Right ventricle myocardium inferior (tissue), 1 donor: ENCODE results near the gene CALCR. TPM values are rescaled to one million over a fixed set of nuclear protein-coding genes. Genes with fewer than 3 reads are reported as not detected.
"Not testable (repeated sequence)": the region's sequence is repeated elsewhere in the genome, so short reads cannot be mapped to it uniquely, and the experiment has no call there.

Experiments used
- ATAC-seq: fragments of 200-7000 bp; cut with Tn5 transposase; one replicate; pipeline ENCODE4 v1.9.1; 2020; ENCODE audit warnings: mild to moderate bottlenecking, moderate library complexity
- DNase-seq: peaks from one replicate; pipeline ENCODE4 v3.0.0; 2021; ENCODE audit errors: missing footprints
- intact Hi-C: fragments of 100-400 bp; cut with DNase I; formaldehyde crosslinking; loops from one replicate; pipeline ENCODE4 v1.11.0; 2022
- total RNA-seq: library from RNA; stranded (reverse); fragmentation: NEBNext Ultra II Directional; extraction: Animal tissue kit (Norgen Biotek cat#: 25700); gene quantifications from one replicate; pipeline ENCODE4 v1.2.1, GENCODE V29; 2021
- donor health status: DM: no; HTN: yes; CAD: no; lungs with severe emphysema.

Gene CALCR
- total RNA-seq, 1 donor from 2014 or later: 0.05 TPM

GRCh38 chr7:93566876-93567275 is 7.6 kb downstream of the CALCR start:
- ATAC-seq (no peak), DNase-seq (no peak)
- intact Hi-C loops: no loop called here

DNA sequence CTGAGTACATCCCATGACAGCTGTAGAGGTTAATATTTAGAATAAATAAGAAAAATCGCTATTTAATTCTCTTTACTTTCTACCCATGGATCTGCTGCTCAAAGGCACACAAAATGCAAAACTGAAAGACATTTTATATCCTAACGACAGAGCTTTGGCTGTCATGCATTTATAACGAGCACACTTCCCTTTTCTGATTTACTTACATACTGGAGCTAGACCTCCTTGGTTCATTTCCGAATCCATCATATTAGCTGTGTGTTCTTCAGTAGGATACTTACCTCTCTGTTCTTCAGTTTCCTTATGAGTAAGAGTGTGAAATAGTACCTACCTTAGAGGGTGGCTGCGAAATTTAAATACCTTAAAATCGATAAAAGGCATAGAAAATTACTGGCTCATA is 10.9 kb downstream of the CALCR start:
- DNase-seq (no peak), ATAC-seq (no peak)
- intact Hi-C loops: no loop called here

- ATAC-seq (no peak), DNase-seq (no peak)
- intact Hi-C loops: no loop called here
Measured at GRCh38 chr7:93562936-93563335, 11.6 kb downstream of the CALCR start.

DNA sequence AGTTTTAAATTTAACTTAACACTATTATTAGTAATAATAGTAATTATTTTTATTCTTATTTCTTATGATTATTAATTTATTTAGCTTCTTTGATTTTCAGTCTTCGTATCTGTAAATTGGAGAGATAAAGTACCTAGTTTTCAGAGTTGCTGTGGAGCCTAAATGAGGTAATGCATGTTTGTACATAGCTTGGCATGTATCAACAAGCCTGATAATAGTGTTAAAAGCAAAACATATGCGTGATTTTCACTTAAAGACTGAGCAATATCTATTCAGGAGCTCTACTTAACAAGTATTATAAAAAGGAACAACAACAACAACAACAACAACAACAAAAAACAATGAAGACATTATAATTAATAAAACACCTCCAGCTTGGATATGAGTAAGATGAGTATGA is 12.4 kb downstream of the CALCR start:
- DNase-seq (no peak), ATAC-seq (no peak)
- intact Hi-C loops: no loop called here

DNA sequence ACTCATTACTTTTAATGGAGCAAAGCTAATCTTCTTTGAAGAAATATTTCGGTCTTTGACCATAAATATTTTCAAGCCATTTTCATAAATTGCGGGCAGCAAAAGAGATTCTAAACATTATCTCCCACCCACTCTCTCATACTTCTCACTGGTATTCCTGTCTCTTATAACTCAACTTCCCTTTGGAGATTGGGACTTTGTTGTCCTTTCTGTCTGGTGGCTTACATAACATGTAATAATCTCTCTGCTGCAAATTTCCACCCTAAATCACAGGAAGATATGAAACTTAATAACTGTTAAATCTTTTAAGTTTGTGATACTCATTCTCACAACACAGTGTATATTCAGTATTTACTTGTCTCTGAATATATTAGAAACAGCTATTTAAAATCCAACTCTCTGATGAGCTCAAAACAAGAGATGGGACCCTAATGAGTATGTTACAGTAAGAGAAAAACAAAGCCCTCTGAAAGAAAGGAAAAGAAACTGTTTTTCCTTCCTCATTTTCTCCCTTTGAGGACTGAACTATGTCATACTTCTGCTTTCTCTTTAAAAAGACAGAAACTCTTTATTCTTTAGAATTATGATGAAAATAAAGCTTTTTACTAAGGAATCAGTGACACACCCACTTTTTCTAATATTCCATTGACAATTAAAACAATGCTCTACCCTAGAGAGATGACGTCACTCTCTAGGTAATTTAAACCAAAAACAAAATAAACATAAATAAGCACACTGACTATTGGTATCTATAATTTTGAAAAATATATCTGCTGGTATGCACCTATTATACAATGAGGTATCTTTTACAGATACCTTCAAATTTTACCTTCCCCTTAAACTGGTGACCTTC is 14.7 kb downstream of the CALCR start:
- ATAC-seq (no peak), DNase-seq (no peak)
- intact Hi-C loops: no loop called here

DNA sequence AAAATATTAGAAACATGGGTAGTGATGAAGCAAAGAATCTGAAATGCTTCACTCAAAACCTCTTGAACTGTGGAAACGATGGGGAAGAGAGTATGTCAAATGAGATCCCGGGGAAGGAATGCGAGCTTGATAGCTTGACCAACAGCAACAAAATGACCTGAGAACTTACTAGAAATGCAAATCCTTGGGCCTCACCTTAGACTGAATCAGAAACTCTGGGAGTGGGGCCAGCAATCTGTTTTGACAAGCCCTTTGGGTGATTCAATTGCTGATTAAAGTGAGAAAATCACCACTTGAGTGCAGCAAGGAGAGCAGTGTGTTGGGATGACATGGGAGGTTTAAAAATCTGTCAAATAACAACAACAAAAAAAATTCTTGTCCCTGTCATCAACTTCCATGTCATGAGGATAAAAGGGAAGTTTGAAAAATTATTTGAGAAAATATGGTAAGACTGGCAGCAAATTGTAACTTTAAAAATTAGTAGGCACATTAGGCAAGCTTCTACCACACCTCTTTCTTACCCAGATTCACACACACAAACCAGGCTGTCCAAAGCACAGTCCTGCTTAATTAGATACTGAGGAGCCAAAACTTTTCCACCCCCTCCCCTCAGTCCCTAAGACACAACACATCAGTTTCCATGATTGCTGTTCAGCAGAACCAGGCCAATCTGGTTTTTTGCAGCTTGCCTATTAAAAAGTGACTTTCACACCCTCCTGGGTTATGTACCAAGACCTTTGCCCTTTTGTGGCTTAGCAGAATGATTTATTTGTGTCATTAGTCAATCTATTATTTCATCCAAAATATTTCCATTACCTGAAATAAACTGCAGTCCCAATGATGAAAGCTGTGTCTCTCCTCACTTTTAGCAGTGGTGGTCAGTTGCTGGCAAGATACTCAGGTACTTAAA is 15.6 kb downstream of the CALCR start:
- DNase-seq (no peak), ATAC-seq (no peak)
- intact Hi-C loops: no loop called here

GRCh38 chr7:93551931-93552330 is 22.6 kb downstream of the CALCR start:
- no peak for DNase-seq
- ATAC-seq: no peak

DNA sequence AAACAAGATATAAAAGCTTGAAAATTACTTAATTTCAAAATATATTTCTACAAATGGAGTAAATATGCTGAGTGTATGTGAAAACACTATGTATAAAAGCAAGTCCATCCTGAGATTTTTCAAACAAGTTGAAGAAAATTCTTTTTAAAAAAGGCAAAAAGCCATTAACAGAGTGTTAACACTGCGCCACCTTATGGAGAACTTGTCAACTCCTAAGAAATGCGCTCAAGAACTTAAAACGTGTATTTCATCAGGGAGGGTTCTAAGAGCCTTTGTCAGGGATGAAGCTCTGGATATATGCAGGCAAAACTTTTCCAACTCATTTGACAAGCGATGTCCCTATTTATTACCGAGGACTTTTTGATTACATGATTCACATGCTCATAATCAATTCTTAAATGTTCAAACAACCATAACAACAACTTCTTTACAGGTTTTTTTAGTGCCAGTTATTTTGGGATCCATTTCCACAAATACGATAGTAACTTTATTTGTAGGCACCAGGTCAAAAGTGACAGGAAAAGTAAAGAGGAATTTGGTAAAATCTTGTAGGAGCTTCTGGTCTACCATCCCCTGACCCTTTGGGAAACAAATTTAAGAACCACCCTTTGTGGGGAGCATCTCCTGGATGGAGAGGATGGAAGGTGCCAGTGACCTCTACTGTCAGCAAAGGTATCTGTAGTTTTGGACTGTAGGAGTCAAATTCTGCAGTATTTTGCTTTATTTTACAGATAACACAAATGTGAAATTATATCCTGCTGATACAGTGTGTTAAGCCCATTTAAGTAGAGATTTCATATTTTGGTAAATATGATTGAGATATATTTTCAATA is 23.2 kb downstream of the CALCR start:
- ATAC-seq: no peak
- intact Hi-C loops: no loop called here
- DNase-seq: no peak

More at GRCh38 chr7:93551931-93552330, 22.6 kb downstream of the CALCR start:
- intact Hi-C loops: no loop called here

DNA sequence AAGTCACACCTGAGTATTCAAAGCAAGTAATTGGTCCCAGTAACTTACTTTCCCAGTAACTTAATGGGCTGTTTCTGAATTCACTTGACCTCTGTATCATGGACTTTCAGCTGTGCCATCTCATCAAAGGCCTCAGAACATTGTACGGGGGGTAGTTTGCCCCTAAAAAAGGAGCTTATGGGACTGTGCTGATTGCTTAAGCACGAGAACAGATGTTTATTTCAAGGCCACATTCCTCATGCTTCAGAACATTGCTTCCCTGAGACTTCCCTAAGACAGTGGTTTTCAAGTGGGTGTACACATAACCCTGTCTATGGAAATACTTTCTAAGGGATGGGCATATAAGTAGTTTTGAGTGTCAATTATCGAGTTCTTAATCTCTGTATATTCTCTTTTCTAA is 26.8 kb downstream of the CALCR start:
- DNase-seq: no peak
- ATAC-seq: no peak
- intact Hi-C loops: no loop called here

DNA sequence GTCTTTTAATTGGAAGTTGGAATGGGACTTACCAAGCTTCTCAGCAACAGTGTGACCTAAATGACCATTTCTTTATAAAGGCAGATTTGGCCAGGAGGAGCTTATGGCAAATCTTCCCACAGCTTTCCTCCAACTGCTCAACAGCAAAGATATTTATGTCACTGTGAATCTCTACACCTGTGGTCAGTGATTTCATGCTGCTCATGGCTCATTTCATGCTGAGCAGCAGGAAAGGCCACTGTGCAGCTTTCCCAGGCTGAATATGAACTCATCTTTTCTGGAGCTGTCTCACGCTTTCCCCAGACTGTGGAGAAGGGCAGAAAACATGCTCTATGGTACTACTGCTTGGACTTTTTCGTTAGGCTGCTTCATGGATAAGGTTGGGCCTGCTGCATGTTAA is 29.8 kb downstream of the CALCR start:
- DNase-seq (no peak), ATAC-seq (no peak)
- intact Hi-C loops: no loop called here

GRCh38 chr7:93538061-93538460 is 36.5 kb downstream of the CALCR start:
- DNase-seq: no peak
- intact Hi-C loops: no loop called here
- no peak for ATAC-seq

DNA sequence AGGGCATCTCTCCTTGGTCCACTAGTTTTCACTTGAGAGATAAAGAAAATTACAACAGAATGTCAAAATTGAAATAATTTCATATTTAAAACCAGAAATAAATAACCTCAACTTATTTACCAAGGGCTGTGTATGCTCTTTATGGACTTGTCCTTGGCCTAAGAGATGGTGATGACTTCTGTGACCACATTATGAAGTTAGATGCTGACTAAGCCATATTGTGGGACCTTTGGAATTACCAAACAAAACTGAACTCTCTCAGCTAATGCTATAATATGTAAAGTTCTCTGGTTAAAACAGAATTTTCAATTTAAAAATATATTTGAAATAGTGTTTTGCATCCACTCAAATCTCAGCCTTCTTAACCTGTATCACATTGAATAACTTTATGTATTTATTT is 38.9 kb downstream of the CALCR start:
- DNase-seq: no peak
- intact Hi-C loops: no loop called here
- no peak for ATAC-seq

DNA sequence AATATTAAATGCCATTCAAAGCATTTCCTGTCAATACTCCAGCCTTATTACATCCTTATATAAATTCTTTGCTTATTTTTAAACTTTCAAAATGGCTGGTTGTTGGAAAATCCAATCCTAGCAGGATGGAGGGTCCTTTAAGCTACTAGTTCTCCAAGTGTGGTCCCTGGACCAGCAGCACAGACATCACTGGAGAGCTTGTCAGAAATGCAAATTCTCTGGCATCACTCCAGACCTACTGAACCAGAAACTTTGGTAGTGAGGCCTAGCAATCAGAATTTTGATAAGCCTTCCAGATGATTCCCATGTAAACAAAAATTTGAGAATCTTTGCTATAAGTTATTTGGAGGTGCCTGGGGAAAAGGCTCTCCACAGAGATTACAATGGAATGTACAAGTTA is 43.8 kb downstream of the CALCR start:
- ATAC-seq (no peak), DNase-seq (no peak)
- intact Hi-C loops: loop anchor here (5.0 kb wide), 1 partner anchor 302 kb away; no protein-coding TSS in a partner anchor

- intact Hi-C loops: no loop called here
- ATAC-seq: no peak
- no peak for DNase-seq
Measured at GRCh38 chr7:93516834-93517233, 57.7 kb downstream of the CALCR start.

DNA sequence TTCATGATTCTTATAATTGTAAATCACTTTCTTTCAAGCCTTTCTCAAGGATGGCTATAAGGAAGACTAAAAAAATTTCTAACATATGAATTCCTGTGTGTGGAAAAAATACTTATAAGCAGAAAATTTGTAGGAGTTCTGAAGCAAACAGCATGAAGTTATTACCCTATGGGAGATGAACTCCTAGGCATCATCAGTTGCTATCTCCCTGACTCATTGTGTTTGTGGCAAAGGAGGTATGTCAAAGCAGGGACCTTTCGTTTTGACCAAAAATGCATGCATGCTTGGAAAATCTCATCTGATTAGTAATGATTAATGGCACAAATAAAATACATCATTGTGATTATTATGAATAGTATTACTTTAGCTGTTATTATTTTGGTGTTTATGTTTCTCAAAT is 59.4 kb downstream of the CALCR start:
- intact Hi-C loops: no loop called here
- no peak for ATAC-seq
- no peak for DNase-seq

DNA sequence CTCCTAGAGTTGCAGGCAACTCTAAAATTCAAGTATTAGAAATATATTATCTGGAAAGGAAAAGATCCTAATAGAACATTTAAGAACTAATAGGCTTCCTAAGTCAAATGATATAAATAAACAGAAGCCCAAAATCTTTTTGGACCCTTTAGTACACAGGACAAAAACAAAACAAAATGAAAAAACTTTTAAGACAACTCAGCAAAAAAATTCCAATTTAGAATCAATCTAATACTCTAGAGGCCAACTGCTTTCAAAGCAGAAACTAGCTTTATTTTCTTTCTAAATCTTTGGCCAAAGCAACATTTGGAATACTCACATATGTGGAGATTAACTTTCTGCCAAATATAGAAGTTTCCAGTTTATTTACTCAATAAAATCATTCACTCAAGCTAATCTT is 65.2 kb downstream of the CALCR start:
- no peak for ATAC-seq
- no peak for DNase-seq

GRCh38 chr7:93503088-93503487 is 71.4 kb downstream of the CALCR start:
- intact Hi-C loops: no loop called here
- no peak for DNase-seq
- no peak for ATAC-seq

More for the DNA sequence above, 65.2 kb downstream of the CALCR start:
- intact Hi-C loops: no loop called here

GRCh38 chr7:93491860-93492259 is 82.7 kb downstream of the CALCR start:
- DNase-seq, ATAC-seq, intact Hi-C loops: not testable (repeated sequence)
